HEK293T (cell line): ENCODE data around the gene TPD52L3.

Experiments
- ARNT ChIP-seq: fragments of 450-650 bp; IDR thresholded peaks from 2 replicates; pipeline ENCODE4 v1.6.1; 2017; ENCODE audit warnings: mild to moderate bottlenecking
- BHLHE40 ChIP-seq: fragments of 450-650 bp; IDR thresholded peaks from 2 replicates; pipeline ENCODE4 v1.6.1; 2016; ENCODE audit warnings: mild to moderate bottlenecking, moderate library complexity, borderline replicate concordance
- ELF4 ChIP-seq: fragments of 450-650 bp; IDR thresholded peaks from 2 replicates; pipeline ENCODE4 v1.6.1; 2017; ENCODE audit warnings: antibody characterized with exemption
- FOXA1 ChIP-seq: fragments of 450-650 bp; IDR thresholded peaks from 2 replicates; pipeline ENCODE4 v1.6.1; 2016; ENCODE audit warnings: mild to moderate bottlenecking
- FOXK2 ChIP-seq: fragments of 450-650 bp; IDR thresholded peaks from 2 replicates; pipeline ENCODE4 v1.6.1; 2016; ENCODE audit warnings: mild to moderate bottlenecking
- FOXM1 ChIP-seq: fragments of 450-650 bp; IDR thresholded peaks from 2 replicates; pipeline ENCODE4 v1.6.1; 2017; ENCODE audit warnings: mild to moderate bottlenecking, borderline replicate concordance
- HDGF ChIP-seq: fragments of 450-650 bp; IDR thresholded peaks from 2 replicates; pipeline ENCODE4 v1.6.1; 2017; ENCODE audit warnings: antibody characterized with exemption, borderline replicate concordance
- NFRKB ChIP-seq: fragments of 450-650 bp; IDR thresholded peaks from 2 replicates; pipeline ENCODE4 v1.6.1; 2016; ENCODE audit warnings: mild to moderate bottlenecking, moderate library complexity
- SP1 ChIP-seq: fragments of 450-650 bp; IDR thresholded peaks from 2 replicates; pipeline ENCODE4 v1.6.1; 2017
- SUZ12 ChIP-seq: fragments of 450-650 bp; IDR thresholded peaks from 2 replicates; pipeline ENCODE4 v1.6.1; 2016; ENCODE audit warnings: mild to moderate bottlenecking
- TARDBP ChIP-seq: fragments of 450-650 bp; IDR thresholded peaks from 2 replicates; pipeline ENCODE4 v1.6.1; 2016
- ZNF384 ChIP-seq: fragments of 450-650 bp; IDR thresholded peaks from 2 replicates; pipeline ENCODE4 v1.6.1; 2016
- TF ChIP-seq, protein P1 (sequence below): fragments of 450-650 bp; IDR thresholded peaks from 2 replicates; pipeline ENCODE4 v1.6.1; 2016

DNA sequence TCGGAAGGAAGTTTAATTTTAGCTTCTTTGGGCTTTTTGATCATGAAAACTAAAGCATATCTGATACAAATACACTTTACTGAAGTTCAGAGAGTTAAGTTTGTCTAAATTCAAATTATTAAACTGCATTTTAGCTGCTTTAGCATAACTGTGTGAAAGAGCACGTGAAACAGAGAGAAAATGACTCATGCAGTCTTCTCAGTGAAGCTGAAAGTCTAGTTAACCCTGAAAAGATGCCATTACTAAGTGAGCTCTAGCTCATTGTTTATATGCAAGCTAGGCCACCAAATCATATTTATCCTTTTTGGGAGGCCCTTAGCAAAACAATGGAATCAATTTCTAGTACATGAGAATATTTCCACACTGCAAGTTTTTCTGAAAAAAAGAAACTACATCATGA, 27.6 kb downstream of the TPD52L3 start:
- TF ChIP-seq ELF4 (no peak), FOXM1 (no peak), SP1 (no peak), NFRKB (no peak), SUZ12 (no peak), FOXK2 (no peak), FOXA1 (no peak), BHLHE40 (no peak), HDGF (no peak), ZNF384 (no peak), TARDBP (no peak), ARNT (no peak)
- TF ChIP-seq, protein P1, sequence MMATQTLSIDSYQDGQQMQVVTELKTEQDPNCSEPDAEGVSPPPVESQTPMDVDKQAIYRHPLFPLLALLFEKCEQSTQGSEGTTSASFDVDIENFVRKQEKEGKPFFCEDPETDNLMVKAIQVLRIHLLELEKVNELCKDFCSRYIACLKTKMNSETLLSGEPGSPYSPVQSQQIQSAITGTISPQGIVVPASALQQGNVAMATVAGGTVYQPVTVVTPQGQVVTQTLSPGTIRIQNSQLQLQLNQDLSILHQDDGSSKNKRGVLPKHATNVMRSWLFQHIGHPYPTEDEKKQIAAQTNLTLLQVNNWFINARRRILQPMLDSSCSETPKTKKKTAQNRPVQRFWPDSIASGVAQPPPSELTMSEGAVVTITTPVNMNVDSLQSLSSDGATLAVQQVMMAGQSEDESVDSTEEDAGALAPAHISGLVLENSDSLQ, result no peak
